Stimulated activated CD8-positive, alpha-beta memory T cell treated with anti-CD3 and anti-CD28 coated beads, Interleukin-2, amount 100 ng/mL, for 48 hours (primary cell): Measurements from ENCODE around the gene KPNA6.
"Not testable (repeated sequence)": the region's sequence is repeated elsewhere in the genome, so short reads cannot be mapped to it uniquely, and the experiment has no call there.

Experiments used
- DNase-seq, 2 donors: peaks; one replicate each; pipeline ENCODE4 v3.0.0-alpha.2; 2020; ENCODE audit warnings: low read depth in 2 of 2

The KPNA6 gene

GRCh38 chr1:32100807-32101708, 6.8 kb upstream of the KPNA6 start:
- no peak for DNase-seq

- no peak for DNase-seq
Observed at GRCh38 chr1:32104127-32104526, 3.7 kb upstream of the KPNA6 start.

- DNase-seq, result no peak
Observed at GRCh38 chr1:32105338-32105737, 2.5 kb upstream of the KPNA6 start.

GRCh38 chr1:32106663-32107275, 1.1 kb upstream of the KPNA6 start:
- DNase-seq, result no peak

GRCh38 chr1:32111040-32111623, 3.3 kb downstream of the KPNA6 start:
- DNase-seq, result no peak

- no peak for DNase-seq
Observed at GRCh38 chr1:32111789-32112188, 3.9 kb downstream of the KPNA6 start.

- DNase-seq, result no peak
Observed at GRCh38 chr1:32112806-32113375, 5.0 kb downstream of the KPNA6 start.

- DNase-seq, result not testable (repeated sequence)
Observed at GRCh38 chr1:32113436-32113835, 5.6 kb downstream of the KPNA6 start.

- no peak for DNase-seq
Observed at GRCh38 chr1:32114420-32114819, 6.6 kb downstream of the KPNA6 start.

- no peak for DNase-seq
Observed at GRCh38 chr1:32115496-32115895, 7.6 kb downstream of the KPNA6 start.

GRCh38 chr1:32116531-32116930, 8.7 kb downstream of the KPNA6 start:
- no peak for DNase-seq

- DNase-seq, result no peak
Observed at GRCh38 chr1:32122151-32122550, 14.3 kb downstream of the KPNA6 start.

- DNase-seq, result not testable (repeated sequence)
Observed at GRCh38 chr1:32123361-32123760, 15.5 kb downstream of the KPNA6 start.

GRCh38 chr1:32125313-32125712, 17.5 kb downstream of the KPNA6 start:
- DNase-seq, result no peak

GRCh38 chr1:32126770-32127169, 18.9 kb downstream of the KPNA6 start:
- DNase-seq, result no peak

GRCh38 chr1:32127409-32128198, 19.7 kb downstream of the KPNA6 start:
- DNase-seq, result no peak

- DNase-seq, result no peak
Observed at GRCh38 chr1:32128479-32128878, 20.6 kb downstream of the KPNA6 start.

GRCh38 chr1:32128964-32129363, 21.1 kb downstream of the KPNA6 start:
- DNase-seq, result no peak

- not testable (repeated sequence) for DNase-seq
Observed at GRCh38 chr1:32133950-32134280, 26.1 kb downstream of the KPNA6 start.

- DNase-seq, result no peak
Observed at GRCh38 chr1:32137111-32137510, 29.3 kb downstream of the KPNA6 start.

GRCh38 chr1:32138965-32139364, 31.1 kb downstream of the KPNA6 start:
- no peak for DNase-seq
